ENCODE measurements around the gene GFOD2.

DNA sequence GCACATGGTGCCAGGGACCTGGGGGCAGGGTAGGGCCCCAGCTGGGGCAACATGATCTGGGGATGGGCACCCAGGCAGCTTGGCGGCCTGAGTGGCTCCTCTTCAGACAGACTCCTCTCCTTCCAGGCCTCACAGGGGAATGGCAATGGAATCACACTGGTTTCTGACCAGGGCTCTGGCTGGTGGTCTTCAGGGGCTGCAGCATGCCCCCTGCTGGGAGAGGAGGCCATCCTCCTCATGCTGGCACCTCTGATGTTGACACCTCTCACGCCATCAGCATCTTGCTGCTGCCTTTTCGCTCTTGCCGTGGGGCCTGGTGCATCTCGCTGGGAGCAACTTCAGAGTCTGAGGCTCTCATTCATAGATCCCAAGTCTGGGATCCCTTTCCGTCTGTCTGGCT is 11.2 kb upstream of the GFOD2 start:
- TF ChIP-seq, protein P1, sequence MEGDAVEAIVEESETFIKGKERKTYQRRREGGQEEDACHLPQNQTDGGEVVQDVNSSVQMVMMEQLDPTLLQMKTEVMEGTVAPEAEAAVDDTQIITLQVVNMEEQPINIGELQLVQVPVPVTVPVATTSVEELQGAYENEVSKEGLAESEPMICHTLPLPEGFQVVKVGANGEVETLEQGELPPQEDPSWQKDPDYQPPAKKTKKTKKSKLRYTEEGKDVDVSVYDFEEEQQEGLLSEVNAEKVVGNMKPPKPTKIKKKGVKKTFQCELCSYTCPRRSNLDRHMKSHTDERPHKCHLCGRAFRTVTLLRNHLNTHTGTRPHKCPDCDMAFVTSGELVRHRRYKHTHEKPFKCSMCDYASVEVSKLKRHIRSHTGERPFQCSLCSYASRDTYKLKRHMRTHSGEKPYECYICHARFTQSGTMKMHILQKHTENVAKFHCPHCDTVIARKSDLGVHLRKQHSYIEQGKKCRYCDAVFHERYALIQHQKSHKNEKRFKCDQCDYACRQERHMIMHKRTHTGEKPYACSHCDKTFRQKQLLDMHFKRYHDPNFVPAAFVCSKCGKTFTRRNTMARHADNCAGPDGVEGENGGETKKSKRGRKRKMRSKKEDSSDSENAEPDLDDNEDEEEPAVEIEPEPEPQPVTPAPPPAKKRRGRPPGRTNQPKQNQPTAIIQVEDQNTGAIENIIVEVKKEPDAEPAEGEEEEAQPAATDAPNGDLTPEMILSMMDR (IDR thresholded peaks at IDR 0.05; ENCODE audit: extremely low read depth in 1 of 2, insufficient read depth in 1 of 2, low read depth in 1 of 2, low read length in 2 of 2): no peak
- TF ChIP-seq POLR2A (IDR thresholded peaks at IDR 0.05; ENCODE audit: low read depth, low read length): no peak
- no peak for TF ChIP-seq EZH2 (IDR thresholded peaks at IDR 0.05; ENCODE audit: borderline replicate concordance, low read depth, low read length, severe bottlenecking)
